Omental fat pad (tissue), 4 donors: ENCODE data around the gene LDLRAP1. TPM values are rescaled to one million over a fixed set of nuclear protein-coding genes. Genes with fewer than 3 reads are reported as not detected.

Experiments used
- ATAC-seq: fragments of 150-250 bp; one replicate; pipeline ENCODE4 v1.9.1; 2016; ENCODE audit warnings: mild to moderate bottlenecking, moderate library complexity; ENCODE audit not compliant: low FRiP score
- DNase-seq: peaks from one replicate; pipeline ENCODE4 v3.0.0-alpha.2; 2019; ENCODE audit warnings: low spot score
- CTCF ChIP-seq, 3 donors: fragments of 450-650 bp; IDR thresholded peaks; one replicate each; pipeline ENCODE4 v1.5.1; 2016 to 2017; ENCODE audit warnings: antibody characterized with exemption in 3 of 3, mild to moderate bottlenecking in 3 of 3, moderate library complexity in 2 of 3
- total RNA-seq, 4 donors: library from RNA; depleted of rRNA; stranded (reverse); fragments of >200 nt; gene quantifications; one replicate each; pipeline ENCODE4 v1.1.0, GENCODE V29; 2016

LDLRAP1 gene
- total RNA-seq = 10 to 100 TPM in 3 of 4 donors, 1 to 10 TPM in 1; 7.1 to 18.7 (median 15.8) TPM

GRCh38 chr1:25543425-25544242, at the start of gene LDLRAP1:
TSS of gene LDLRAP1 (plus strand) at chr1:25543606. CDS start at chr1:25543699, 93 bp downstream.
- DNase-seq (no peak), ATAC-seq (peak; percentile 95)
- no peak for TF ChIP-seq CTCF (IDR thresholded peaks at IDR 0.05)

- ATAC-seq (no peak), DNase-seq (no peak)
- TF ChIP-seq CTCF (IDR thresholded peaks at IDR 0.05) = no peak
These were observed 48.5 kb upstream of the LDLRAP1 start for GRCh38 chr1:25494952-25495351.

- ATAC-seq = no peak
These were observed 42.7 kb upstream of the LDLRAP1 start for GRCh38 chr1:25500694-25501093.

GRCh38 chr1:25501235-25502058, 42.0 kb upstream of the LDLRAP1 start:
- DNase-seq (no peak), ATAC-seq (no peak)
- no peak for TF ChIP-seq CTCF (IDR thresholded peaks at IDR 0.05)

More at GRCh38 chr1:25500694-25501093, 42.7 kb upstream of the LDLRAP1 start:
- DNase-seq = no peak
- no peak for TF ChIP-seq CTCF (IDR thresholded peaks at IDR 0.05)

- no peak for TF ChIP-seq CTCF (IDR thresholded peaks at IDR 0.05)
- DNase-seq (no peak), ATAC-seq (no peak)
These were observed 40.4 kb upstream of the LDLRAP1 start for GRCh38 chr1:25502957-25503356.

GRCh38 chr1:25503551-25504426, 39.6 kb upstream of the LDLRAP1 start:
- ATAC-seq (no peak), DNase-seq (no peak)
- no peak for TF ChIP-seq CTCF (IDR thresholded peaks at IDR 0.05)
